ENCODE data around the gene VRK1.
"Not testable (repeated sequence)": the region's sequence is repeated elsewhere in the genome, so short reads cannot be mapped to it uniquely, and the experiment has no call there.

VRK1 gene, protein sequence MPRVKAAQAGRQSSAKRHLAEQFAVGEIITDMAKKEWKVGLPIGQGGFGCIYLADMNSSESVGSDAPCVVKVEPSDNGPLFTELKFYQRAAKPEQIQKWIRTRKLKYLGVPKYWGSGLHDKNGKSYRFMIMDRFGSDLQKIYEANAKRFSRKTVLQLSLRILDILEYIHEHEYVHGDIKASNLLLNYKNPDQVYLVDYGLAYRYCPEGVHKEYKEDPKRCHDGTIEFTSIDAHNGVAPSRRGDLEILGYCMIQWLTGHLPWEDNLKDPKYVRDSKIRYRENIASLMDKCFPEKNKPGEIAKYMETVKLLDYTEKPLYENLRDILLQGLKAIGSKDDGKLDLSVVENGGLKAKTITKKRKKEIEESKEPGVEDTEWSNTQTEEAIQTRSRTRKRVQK

DNA sequence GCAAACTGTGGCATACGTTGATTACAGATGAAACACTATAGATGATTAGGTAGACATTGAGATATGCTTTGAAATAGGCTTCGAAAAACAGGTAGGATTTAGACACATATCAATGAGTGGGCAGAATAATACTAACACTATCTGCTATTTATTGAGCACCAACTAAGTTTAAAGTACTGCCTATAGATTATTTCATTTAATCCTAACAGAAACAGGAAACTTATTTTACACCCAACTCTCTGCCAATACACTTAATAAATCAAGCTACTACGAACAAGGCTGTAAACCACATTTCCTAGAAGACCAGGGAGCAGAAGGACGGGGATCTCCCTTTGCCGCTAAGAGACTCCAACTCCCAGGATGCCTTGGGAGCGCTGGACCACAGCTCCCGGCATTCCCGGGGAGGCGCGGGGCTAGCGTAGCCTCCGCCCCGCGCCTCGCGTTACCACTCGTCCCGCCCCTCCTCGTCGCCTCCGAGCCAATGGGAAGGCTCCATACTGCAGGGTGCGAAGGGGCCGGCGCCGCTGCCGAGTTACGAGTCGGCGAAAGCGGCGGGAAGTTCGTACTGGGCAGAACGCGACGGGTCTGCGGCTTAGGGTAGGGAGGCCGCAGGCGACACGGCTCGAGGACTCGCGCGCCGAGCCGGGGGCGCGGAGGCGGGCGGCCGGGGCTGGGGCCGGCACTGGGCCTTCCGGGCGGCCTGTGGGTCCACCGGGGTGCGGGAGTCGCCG is at the start of gene VRK1:
Gene VRK1 (plus strand): TSS at position 532 of the 731 bp plus-strand sequence. CDS start 36,090 bp downstream, outside the sequence.
- DNase-seq (ENCODE audit: low read depth): peak; percentile 86

DNA sequence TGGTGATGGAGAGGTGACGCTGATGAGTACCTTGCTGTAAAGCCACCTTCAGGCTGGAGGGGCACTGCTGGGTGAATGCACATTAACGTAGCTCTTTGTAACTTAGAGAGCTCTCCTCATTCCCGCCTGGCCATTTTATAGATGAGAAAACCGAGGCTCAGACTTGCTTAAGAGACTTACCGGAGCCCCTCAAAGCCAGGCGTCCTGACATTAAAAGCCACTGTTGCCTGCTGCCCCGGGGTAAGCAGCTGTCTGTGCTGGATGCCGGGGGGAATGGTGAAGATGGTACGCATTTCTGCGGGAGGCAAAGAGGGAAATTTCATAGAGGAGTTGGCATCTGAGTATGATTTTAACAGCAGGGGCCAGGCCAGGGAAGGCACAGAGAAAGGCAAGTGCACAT is 49.6 kb upstream of the VRK1 start:
- DNase-seq (ENCODE audit: low read depth): no peak

DNA sequence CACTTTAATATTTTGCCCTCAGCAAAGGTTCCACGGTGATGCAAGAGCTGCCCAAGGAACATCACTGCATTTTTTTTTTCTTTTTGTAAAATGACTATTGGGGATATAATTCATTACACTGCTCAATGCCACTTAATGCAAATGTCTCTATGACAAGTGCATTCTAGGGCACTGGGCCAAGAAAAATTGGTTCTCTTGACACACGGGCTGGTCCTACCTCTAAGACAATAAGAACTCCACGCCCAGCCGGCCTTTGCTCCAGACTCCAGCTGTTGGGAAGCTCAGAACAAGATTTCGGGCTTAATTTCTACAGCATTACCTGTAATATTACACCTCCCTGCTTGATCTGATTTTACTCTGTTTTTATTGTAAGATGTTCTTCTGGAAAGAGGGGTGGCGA is 48.8 kb upstream of the VRK1 start:
- no peak for DNase-seq (ENCODE audit: low read depth)

DNA sequence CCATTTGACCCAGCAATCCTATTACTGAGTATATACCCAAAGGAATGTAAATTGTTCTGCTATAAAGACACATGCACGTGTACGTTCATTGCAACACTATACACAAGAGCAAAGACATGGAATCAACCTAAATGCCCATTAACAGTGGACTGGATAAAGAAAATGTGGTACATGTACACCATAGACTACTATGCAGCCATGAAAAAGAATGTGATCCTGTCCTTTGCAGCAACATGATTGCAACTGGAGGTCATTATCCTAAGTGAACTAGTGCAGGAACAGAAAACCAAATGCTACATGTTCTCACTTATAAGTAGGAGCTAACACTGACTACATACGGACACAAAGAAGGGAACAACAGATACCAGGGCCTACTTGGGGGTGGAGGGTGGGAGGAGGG is 45.7 kb upstream of the VRK1 start:
- no peak for DNase-seq (ENCODE audit: low read depth)

DNA sequence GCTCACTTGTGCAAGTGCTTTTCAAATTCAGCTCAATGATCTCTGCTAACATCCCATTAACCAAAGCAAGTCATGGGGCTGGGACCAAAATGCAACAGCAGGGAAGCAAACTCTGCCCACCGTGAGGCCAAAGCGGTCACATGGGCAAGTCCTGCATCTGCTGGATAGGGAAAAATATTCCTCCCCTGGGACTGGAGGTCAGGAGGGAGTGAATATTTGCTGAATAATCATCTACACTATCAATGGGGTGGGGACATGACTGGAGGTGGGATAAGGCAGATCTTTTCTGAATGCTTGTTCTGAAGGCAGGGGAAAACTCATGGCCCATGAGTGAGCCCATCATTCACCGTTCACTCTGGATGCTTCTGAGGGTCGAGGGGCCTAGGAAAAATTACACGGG is 45.1 kb upstream of the VRK1 start:
- no peak for DNase-seq (ENCODE audit: low read depth)

DNA sequence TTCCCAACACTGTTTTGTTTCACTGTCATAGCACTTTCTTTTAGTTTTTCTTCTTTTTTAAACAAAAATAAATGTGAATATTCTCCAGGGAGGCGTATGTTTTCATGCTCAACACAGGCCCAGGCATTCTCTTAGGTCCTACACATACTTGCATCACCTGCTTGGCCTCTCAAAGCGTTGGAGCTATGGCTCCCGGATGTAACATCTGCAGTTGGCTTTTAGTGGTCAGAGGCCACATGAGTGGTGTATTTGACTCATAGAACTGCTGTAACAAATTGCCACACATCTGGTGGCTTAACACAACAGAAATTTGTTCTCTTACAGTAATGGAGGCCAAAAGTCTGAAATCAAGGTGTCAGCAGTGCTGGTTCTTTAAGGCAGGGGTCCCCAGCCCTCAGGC is 44.6 kb upstream of the VRK1 start:
- no peak for DNase-seq (ENCODE audit: low read depth)

DNA sequence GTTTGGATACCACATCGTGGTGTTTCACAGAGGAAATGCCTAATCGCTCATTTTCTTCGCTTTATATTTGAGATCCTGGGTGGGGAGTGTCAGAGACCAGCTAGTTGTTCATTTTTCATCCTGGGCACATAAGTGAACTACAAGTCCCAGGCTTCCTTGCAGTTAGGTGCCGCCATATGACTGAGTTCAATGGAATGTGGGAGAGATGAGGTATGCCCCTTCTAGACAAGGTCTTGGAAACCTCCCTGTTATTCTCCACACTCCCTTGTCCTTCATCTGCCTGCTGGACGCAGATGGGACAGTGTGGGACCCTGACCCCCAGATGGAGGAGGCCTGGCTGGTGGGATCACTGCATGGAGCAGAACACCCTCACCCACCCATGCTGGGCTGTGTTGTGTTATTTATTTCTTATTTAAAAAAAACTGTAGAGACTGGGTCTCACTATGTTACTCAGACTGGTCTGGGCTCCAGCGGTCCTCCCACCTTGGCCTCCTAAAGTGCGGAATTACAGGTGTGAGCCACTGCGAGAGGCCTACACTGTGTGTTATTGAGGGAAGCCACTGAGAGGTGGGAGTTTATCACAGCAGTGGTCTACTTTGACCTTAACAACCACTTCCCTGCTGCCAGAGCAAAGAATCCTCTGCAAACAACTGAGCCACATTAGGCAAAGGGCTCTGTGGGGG is 42.9 kb upstream of the VRK1 start:
- no peak for DNase-seq (ENCODE audit: low read depth)

DNA sequence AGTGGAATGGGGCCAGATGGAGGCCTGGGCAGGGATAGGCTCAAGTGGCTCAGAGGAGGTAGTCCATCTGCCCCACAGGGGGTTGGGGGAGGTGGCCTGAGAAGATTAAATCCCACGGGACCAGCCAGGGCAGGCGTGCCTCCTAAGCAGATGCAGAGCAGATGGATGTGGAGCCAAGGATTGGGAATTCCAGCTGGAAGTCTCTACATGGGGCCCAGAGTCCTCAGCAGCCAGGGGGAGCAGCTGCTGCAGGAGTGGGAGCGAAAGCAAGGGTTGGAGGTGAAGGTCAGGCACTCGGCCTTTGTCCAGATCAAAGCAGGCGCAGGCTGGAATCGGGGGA is 42.4 kb upstream of the VRK1 start:
- DNase-seq (ENCODE audit: low read depth): no peak

DNA sequence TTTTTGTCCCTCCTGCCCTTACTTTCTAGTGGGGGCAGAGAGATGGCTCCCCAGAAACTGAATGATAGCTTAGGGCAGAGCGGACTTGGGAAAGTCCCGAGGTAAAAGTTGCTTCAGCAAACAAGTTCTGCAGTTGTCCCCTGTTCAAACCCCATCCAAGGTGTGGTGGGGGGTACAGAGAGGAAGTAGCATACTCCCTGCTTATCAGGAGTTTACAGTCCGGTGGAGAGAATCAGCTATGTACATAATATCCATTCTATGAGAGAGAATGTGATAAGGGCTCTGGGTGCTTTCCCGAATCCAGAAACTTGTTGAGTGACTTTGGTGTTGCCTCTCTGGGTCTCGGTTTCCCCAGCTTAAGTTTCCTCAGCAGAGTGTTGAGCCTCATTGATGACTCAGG is 40.4 kb upstream of the VRK1 start:
- DNase-seq (ENCODE audit: low read depth): no peak

DNA sequence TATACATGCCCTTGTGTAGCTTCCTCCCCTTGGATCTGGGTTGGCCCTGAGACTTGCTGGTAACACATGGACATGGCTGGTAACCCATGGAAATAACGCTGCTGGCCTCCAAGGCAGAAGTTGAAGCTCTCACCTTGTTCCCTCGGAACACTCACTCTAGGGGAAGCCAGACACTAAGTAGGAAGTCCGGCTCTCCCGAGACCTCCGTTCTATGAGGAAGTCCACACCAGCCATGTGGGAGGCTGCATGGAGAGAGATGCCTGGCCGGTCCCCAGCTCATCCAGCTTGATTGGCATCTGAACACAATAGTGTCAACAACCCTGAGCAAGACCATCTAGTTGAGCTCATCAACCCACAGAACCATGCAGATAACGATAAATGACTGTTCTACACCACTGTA is 39.7 kb upstream of the VRK1 start:
- DNase-seq (ENCODE audit: low read depth): no peak

DNA sequence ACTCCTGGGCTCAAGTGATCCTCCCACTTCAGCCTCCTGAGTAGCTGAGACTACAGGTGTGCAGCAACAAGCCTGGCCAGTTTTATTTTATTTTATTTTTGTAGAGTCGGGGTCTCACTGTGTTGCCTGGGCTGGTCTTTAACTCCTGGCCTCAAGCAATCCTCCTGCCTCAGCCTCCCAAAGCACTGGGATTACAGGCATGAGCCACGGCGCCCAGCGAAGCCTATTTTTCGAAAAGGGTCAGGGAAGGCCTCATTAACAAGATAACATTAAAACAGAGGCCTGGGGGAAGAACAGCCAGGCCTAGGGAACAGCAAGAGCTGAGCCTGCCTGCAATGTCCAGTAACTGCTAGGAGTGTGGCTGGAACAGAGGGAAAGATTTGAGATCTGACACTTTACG is 36.1 kb upstream of the VRK1 start:
- no peak for DNase-seq (ENCODE audit: low read depth)

DNA sequence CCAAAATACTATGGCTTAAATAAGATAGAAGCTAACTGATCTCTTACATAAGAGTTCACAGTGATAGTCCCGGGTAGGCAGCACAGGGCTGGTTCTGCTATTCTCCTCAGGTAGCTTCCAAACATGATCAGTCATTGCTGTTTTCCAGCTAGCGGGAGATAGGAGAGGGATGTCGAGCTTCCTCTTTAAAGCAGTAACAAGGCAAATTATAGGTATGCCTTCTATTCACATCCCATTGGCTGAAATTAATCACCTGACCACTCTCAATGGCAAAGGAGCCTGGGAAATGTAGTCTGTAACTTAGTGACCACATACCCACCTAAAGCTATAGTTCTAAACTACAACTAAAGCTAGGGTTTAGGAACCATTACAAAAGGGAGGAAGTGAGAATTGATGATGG is 34.5 kb upstream of the VRK1 start:
- DNase-seq (ENCODE audit: low read depth): no peak

DNA sequence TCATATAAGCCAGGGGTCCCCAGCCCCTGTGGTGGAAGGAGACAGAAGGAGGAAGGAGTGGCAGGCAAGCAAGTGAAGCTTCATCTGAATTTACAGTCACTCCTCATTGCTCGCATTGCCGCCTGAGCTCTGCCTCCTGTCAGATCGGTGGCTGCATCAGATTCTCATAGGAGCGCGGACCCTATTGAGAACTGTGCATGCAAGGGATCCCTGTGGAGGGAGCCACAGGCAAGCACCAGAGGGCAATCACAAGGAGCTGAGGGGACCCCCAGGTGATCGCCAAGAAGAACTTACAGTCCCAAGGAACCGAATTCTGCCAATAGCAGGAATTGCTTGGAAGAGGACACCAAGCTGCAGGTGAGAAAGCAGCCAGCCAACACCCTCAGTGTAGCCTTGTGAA is 33.2 kb upstream of the VRK1 start:
- no peak for DNase-seq (ENCODE audit: low read depth)

DNA sequence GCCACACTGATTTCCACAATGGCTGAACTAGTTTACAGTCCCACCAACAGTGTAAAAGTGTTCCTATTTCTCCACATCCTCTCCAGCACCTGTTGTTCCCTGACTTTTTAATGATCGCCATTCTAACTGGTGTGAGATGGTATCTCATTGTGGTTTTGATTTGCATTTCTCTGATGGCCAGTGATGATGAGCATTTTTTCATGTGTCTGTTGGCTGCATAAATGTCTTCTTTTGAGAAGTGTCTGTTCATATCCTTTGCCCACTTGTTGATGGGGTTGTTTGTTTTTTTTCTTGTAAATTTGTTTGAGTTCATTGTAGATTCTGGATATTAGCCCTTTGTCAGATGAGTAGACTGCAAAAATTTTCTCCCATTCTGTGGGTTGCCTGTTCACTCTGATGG is 32.0 kb upstream of the VRK1 start:
- DNase-seq (ENCODE audit: low read depth): not testable (repeated sequence)

DNA sequence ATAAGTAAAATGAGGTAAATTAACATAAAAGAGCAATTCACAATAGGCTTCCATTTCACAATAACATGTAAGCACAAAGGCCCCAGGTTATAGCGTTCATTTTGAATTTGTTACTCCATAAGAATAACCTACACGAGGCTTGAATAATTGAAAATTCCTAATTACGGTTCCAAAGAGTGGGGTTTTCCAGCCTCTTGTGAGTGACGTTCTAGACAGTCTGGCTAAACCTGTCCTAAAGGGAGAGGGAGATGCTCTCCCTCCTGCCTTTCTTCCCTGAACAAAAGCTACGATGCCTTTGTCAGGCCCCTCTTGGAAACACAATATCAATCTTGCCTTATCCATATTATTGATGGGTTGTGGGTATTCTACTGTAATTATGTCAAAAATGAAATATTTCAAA is 24.3 kb upstream of the VRK1 start:
- no peak for DNase-seq (ENCODE audit: low read depth)

DNA sequence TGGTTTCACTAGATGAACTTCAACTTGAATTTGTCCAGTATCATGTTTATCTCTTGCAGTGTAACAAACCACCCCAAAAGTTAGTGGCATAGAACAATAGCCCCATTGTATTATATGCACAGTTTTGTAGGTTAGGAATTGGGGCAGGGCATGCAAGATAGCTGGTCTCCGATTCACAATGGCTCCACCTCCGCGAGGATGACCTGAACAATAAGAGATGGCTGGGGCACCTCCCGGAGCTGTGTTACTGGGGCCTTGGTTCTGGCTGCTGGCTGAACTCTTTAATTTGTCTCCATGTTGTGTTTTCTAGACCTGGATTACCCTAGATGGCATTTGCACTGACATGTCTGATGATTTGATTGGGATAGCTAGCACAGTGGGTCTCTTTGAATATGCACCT is 20.4 kb upstream of the VRK1 start:
- no peak for DNase-seq (ENCODE audit: low read depth)

DNA sequence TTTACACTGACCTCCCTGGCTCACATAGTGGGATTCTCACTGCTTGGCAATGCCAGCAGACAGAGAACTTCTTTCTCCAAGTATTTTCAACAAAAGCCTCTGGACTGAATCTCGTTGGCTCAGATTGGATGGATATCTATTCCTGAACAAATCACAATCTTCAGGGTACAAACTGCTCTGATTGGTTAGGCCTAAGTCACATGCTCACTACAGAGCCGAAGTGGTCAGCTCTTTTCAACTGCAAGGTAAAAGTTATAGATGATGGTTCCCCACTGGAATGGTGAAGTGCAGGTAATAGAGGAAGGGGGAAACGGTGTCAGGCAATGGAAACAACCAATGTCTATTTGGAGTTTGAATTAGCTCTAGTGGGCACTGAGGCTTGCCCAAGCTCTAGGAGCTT is 16.7 kb upstream of the VRK1 start:
- DNase-seq (ENCODE audit: low read depth): no peak

DNA sequence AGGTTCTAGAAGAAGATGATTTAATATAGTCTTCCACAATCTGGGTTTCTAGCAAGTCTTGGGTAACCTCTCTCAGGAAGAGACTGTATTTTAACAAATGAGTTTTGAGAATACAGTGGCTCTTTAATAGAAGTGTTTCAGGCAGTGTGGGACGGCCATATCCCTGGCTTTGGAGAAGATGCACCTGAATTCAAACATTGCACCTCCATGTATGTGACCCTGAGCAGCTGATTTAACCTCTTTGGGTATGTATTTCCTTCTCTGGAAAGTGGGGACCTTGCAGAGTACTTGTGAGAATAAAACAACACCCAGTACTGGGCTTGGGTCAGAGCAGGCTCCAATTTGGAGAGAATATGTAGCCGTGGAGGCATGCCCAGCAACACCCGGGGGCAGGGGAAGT is 15.8 kb upstream of the VRK1 start:
- DNase-seq (ENCODE audit: low read depth): no peak

DNA sequence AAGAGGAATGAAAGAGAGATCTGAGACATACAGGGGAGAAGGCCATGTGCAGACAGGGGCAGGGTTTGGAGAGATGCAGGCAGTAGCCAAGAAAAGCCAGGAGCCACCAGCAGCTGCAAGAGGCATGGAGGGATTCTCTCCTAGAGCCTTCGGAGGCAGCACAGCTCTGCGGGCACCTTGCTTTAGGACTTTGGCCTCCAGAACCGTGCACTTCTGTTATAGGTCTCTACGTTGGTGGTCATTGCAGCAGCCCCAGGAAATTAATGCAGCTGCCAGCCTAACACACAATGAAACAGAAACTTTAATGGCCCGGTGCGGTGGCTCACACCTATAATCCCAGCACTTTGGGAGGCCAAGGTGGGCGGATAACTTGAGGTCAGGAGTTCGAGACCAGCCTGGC is 14.7 kb upstream of the VRK1 start:
- DNase-seq (ENCODE audit: low read depth): no peak

DNA sequence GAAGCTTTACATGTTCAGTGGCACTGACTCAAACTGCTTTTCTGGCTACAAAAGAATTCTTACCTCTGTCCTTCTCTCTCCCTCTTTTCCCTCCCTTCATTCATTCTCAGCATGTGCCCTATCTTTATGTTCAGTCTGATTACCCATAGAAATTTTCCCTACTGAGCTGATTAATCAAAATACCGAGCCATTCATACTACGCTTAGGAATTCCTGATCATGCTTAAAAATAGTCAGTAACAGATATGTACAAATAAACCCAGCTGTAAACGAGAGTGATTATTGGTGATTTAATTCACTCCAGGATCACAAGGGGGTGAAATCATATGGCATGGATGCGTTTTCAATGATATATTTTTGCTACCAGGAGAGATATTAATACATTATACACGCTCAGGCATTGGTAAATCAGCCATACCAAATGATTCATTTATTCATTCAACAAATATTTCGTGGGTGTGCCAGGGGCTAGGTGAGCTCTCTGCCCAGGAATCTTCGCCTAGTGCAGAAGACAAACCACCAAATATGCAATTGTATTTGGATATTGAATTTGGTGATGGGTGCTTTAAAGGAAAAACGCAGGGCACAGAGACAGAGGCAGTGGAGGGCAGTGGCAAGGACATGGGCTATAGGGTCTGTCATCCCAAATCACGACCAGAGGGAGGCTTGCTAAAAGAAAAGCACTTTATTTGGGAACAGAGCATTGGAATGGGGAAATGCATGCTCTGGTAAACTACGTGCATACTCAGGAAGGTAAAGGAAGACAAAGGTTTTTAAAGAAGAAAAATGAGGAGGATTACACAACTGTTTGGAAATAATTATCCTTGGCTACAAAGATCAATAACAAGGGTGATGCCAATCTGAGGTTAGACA is 13.9 kb upstream of the VRK1 start:
- DNase-seq (ENCODE audit: low read depth): no peak

DNA sequence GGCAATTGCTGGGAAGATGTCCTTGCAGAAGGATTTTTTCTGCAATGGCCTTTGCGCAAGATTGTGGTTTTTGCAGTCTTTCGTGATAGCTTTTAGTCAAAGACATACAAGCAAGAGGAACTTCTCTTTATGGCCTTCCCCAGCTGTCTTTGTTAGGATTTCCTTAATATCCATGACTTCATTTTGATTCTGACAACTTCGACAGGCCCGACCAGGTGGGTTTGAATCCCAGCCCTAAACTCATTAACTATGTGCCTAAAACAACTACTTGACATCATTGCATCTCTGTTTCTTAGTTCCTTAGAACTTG is 13.3 kb upstream of the VRK1 start:
- DNase-seq (ENCODE audit: low read depth): no peak

DNA sequence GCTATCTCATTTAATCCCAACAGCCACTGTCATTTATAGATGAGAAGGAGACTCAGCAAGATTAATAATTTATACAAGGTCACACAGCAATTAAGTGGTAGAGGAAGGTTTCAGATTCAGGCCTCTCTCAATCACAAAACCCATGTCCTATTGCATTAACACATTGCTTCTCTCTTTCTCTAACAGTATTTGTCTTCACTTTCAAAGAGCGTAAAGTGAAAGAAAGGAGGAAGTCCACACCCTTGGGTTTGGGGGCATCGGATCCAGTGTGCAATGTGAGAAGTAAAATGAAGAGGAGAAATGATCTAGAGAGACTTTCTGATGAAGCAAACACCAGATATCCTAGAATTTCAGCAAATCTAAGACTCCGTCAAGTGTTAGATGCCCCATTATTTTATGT is 7.0 kb upstream of the VRK1 start:
- DNase-seq (ENCODE audit: low read depth): no peak

DNA sequence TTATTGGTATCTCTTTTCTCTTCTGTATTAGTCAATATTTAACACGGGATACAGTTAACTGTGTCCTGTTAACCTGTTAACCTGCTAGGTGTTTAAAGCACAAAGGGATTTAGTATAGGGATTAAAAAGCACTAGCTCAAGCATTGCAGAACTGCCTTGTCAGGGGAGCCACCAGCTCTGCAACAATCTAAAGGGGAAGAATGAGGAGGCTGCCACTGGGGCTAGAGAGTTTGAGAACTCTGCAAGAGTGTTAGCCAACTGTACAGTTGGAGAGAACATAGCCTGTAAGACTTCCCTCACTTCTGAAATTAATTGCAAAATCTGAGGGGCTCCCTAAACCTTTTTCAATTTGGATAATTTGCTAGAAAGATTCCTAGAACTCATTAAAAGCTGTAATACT is 6.5 kb upstream of the VRK1 start:
- DNase-seq (ENCODE audit: low read depth): no peak
